Heart left ventricle (tissue), 16 donors: Measurements from ENCODE around the gene STIM2. TPM values are rescaled to one million over a fixed set of nuclear protein-coding genes. Genes with fewer than 3 reads are reported as not detected.

Source experiments
- ATAC-seq, 4 donors: fragments of 200-7000 bp; cut with Tn5 transposase; one replicate each; pipeline ENCODE4 v1.9.1; 2020 to 2022; ENCODE audit warnings: moderate library complexity in 4 of 4, mild to moderate bottlenecking in 3 of 4, moderate number of reproducible peaks in 1 of 4
- DNase-seq, 5 donors: peaks; one replicate each; pipeline ENCODE4 v3.0.0-alpha.2; 2020
- H3K27ac ChIP-seq, 12 donors: fragments of 200-600 bp; sonication (generic) in 4 of 12; one replicate each; pipeline versions ENCODE4 v1.5.0 to v1.8.0; 2016 to 2022; ENCODE audit warnings: mild to moderate bottlenecking in 2 of 12
- H3K27me3 ChIP-seq, 9 donors: fragments of 200-600 bp; sonication (generic) in 2 of 9; one replicate each; pipeline versions ENCODE4 v1.5.1 to v1.8.0; 2016 to 2022; ENCODE audit warnings: mild to moderate bottlenecking in 3 of 9
- H3K36me3 ChIP-seq, 9 donors: fragments of 200-600 bp; sonication (generic) in 2 of 9; one replicate each; pipeline versions ENCODE4 v1.5.0 to v1.8.0; 2018 to 2022; ENCODE audit warnings: mild to moderate bottlenecking in 2 of 9
- H3K4me1 ChIP-seq, 12 donors: fragments of 200-600 bp; sonication (generic) in 4 of 12; one replicate each; pipeline versions ENCODE4 v1.5.0 to v1.8.0; 2016 to 2022; ENCODE audit warnings: mild to moderate bottlenecking in 3 of 12
- H3K4me3 ChIP-seq, 12 donors: fragments of 200-600 bp; sonication (generic) in 4 of 12; one replicate each; pipeline versions ENCODE4 v1.5.0 to v1.8.0; 2017 to 2022; ENCODE audit warnings: mild to moderate bottlenecking in 9 of 12, moderate library complexity in 4 of 12
- H3K9me3 ChIP-seq, 12 donors: fragments of 200-600 bp; sonication (generic) in 4 of 12; one replicate each; pipeline versions ENCODE4 v1.5.0 to v1.8.0; 2016 to 2022; ENCODE audit warnings: mild to moderate bottlenecking in 1 of 12
- CTCF ChIP-seq, 12 donors: fragments of 200-600 bp; sonication (generic) in 4 of 12; IDR thresholded peaks; one replicate each; pipeline versions ENCODE4 v1.5.0 to v1.8.0; 2018 to 2022; ENCODE audit warnings: antibody characterized with exemption in 12 of 12, mild to moderate bottlenecking in 5 of 12
- POLR2A ChIP-seq, 2 donors: fragments of 450-650 bp; IDR thresholded peaks; one replicate each; pipeline ENCODE4 v1.6.1; 2017; ENCODE audit warnings: antibody characterized with exemption in 2 of 2, mild to moderate bottlenecking in 2 of 2, moderate library complexity in 2 of 2
- WGBS, 4 donors: extraction: QIAGEN DNeasy Blood & Tissue Kit in 2 of 4; methylation state at CpG; one replicate each; pipeline versions ENCODE4 v1.1.5 to v1.1.7; 2013 to 2018; 5-methylcytosine and 5-hydroxymethylcytosine counted together
- intact Hi-C, 10 donors: fragments of 100-400 bp; cut with DNase I; formaldehyde crosslinking; loops; one replicate each; pipeline versions ENCODE4 v1.11.1 to v1.14.2; 2022
- polyA plus RNA-seq, 2 donors: library from polyadenylated mRNA; stranded (reverse); fragments of 200-250 nt; gene quantifications; one replicate each; pipeline ENCODE4 v1.2.3, GENCODE V29; 2013
- total RNA-seq, 9 donors: library from RNA; depleted of rRNA in 2 of 9; stranded (reverse); fragments of >200 nt in 2 of 9; fragmentation: NEBNext Ultra II Directional in 3 of 9; extraction: Animal tissue kit (Norgen Biotek cat#: 25700) in 3 of 9; gene quantifications; one replicate each; pipeline versions ENCODE4 v1.1.0 to v1.2.4, GENCODE V29; 2016 to 2023
- donor health status: ischemic (EF 13 %, LVEDD 7.1; RV severe dilation, severe dysfunction).
- donor health status: healthy with polysubstance abuse.
- donor health status: DM: no; HTN: yes; CAD: no.
- donor health status: DM: no; HTN: no; CAD: no.
- donor health status: ischemic (EF 25% LVEDD 6.9; RV normal size, moderate dysfunction).
- donor health status: ischemic (EF 25% LVEDD 5.7; RV mildly dilated, moderate dysfunction).
- donor health status: healthy.
- donor health status: DM: yes; HTN: yes; CAD: no.
- donor health status: ischemic (EF 35%, LVEDD 5.7; RV mildly dilated, moderate dysfunction).
- donor health status: nonischemic (EF 11% LVEDD 7.7; RV severe dilation, severe dysfunction).
- donor health status: DM: yes; HTN: yes; CAD: no.
- donor health status: PGD.
- donor health status: ischemic (EF 29% LVEDD 5.4; RV normal size, mild dysfunction).
- donor health status: nonischemic (EF 23%, LVEDD 6.1; RV moderate dilation, normal function).

STIM2 gene
- total and polyA plus RNA-seq, 11 donors: 4.6 to 17.3 (median 8.8) TPM

GRCh38 chr4:26829018-26829417 lies 31.6 kb upstream of the STIM2 start:
- H3K27ac ChIP-seq: no peak overlapping the region
- 88 to 94% (median 90%) methylated on average over 4 of the region's 4 CpGs for WGBS, 4 donors
- no peaks in the 10 kb centered on the region for H3K27me3 ChIP-seq
- H3K36me3 ChIP-seq: no peaks in the 10 kb centered on the region
- H3K9me3 ChIP-seq: no peaks in the 10 kb centered on the region
- no peak for DNase-seq
- H3K4me3 ChIP-seq: no peak overlapping the region
- H3K4me1 ChIP-seq: peaks cover 0 to 14% (median 0%) of the 10 kb centered on the region in 12 donors
- no peak for TF ChIP-seq POLR2A (IDR thresholded peaks at IDR 0.05)
- TF ChIP-seq CTCF (IDR thresholded peaks at IDR 0.05): no peak
- no peak for ATAC-seq
- intact Hi-C loops: no loop called here

- 94 to 100% (median 98%) methylated on average over 2 of the region's 2 CpGs for WGBS, 4 donors
- H3K36me3 ChIP-seq: no peaks in the 10 kb centered on the region
- no peak for TF ChIP-seq POLR2A (IDR thresholded peaks at IDR 0.05)
- no peak for TF ChIP-seq CTCF (IDR thresholded peaks at IDR 0.05)
- no peak overlapping the region for H3K27ac ChIP-seq
- no peak overlapping the region for H3K4me3 ChIP-seq
- DNase-seq: no peak
- intact Hi-C loops: no loop called here
- peaks cover 0 to 14% (median 0%) of the 10 kb centered on the region in 12 donors for H3K4me1 ChIP-seq
- no peak for ATAC-seq
- peaks cover 0 to 3% (median 0%) of the 10 kb centered on the region in 12 donors for H3K9me3 ChIP-seq
- no peaks in the 10 kb centered on the region for H3K27me3 ChIP-seq
These were observed 30.6 kb upstream of the STIM2 start for GRCh38 chr4:26830033-26830432.

GRCh38 chr4:26830701-26831100 lies 29.9 kb upstream of the STIM2 start:
- no peak for ATAC-seq
- DNase-seq: no peak
- no peak overlapping the region for H3K4me3 ChIP-seq
- no peaks in the 10 kb centered on the region for H3K27me3 ChIP-seq
- peaks cover 0 to 14% (median 0%) of the 10 kb centered on the region in 12 donors for H3K4me1 ChIP-seq
- no peaks in the 10 kb centered on the region for H3K36me3 ChIP-seq
- no peak overlapping the region for H3K27ac ChIP-seq
- H3K9me3 ChIP-seq: peaks cover 0 to 6% (median 0%) of the 10 kb centered on the region in 12 donors
- TF ChIP-seq POLR2A (IDR thresholded peaks at IDR 0.05) (no peak), CTCF (IDR thresholded peaks at IDR 0.05) (no peak)
- 91 to 97% (median 95%) methylated on average over 4 of the region's 4 CpGs for WGBS, 4 donors
- intact Hi-C loops: no loop called here

GRCh38 chr4:26836539-26836938 lies 24.1 kb upstream of the STIM2 start:
- 85 to 100% (median 92%) methylated on average over 1 of the region's 1 CpG for WGBS, 4 donors
- no peak overlapping the region for H3K4me3 ChIP-seq
- H3K36me3 ChIP-seq: no peaks in the 10 kb centered on the region
- peaks cover 0 to 6% (median 0%) of the 10 kb centered on the region in 12 donors for H3K9me3 ChIP-seq
- ATAC-seq (no peak), DNase-seq (no peak)
- H3K27me3 ChIP-seq: no peaks in the 10 kb centered on the region
- no peak overlapping the region for H3K27ac ChIP-seq
- TF ChIP-seq POLR2A (IDR thresholded peaks at IDR 0.05): no peak
- intact Hi-C loops: no loop called here
- peaks cover 0 to 20% (median 10%) of the 10 kb centered on the region in 12 donors for H3K4me1 ChIP-seq
